ENCODE measurements around the gene MAK.

- TF ChIP-seq CTCF (IDR thresholded peaks at IDR 0.05) = no peak
- TF ChIP-seq POLR2A (IDR thresholded peaks at IDR 0.05) = no peak
Measured at GRCh38 chr6:10746915-10747250, 91.5 kb downstream of the MAK start.
